Suprapubic skin (tissue), 4 donors: Measurements from ENCODE around the gene ZSCAN10. TPM values are rescaled to one million over a fixed set of nuclear protein-coding genes. Genes with fewer than 3 reads are reported as not detected.

Source experiments
- DNase-seq, 2 donors: peaks; one replicate each; pipeline ENCODE4 v3.0.0-alpha.2; 2019; ENCODE audit warnings: low spot score in 2 of 2
- H3K27ac ChIP-seq: fragments of 200-600 bp; sonication (generic); one replicate; pipeline ENCODE4 v1.5.1; 2019
- H3K27me3 ChIP-seq: fragments of 200-600 bp; sonication (generic); one replicate; pipeline ENCODE4 v1.5.1; 2019
- H3K36me3 ChIP-seq: fragments of 200-600 bp; sonication (generic); one replicate; pipeline ENCODE4 v1.5.1; 2019
- H3K4me1 ChIP-seq: fragments of 200-600 bp; sonication (generic); one replicate; pipeline ENCODE4 v1.5.1; 2019
- H3K4me3 ChIP-seq: fragments of 200-600 bp; sonication (generic); one replicate; pipeline ENCODE4 v1.5.1; 2019; ENCODE audit warnings: mild to moderate bottlenecking
- H3K9me3 ChIP-seq: fragments of 200-600 bp; sonication (generic); one replicate; pipeline ENCODE4 v1.5.1; 2019
- EP300 ChIP-seq: sonication (generic); formaldehyde crosslinking; IDR thresholded peaks from one replicate; pipeline ENCODE4 v1.6.1; 2017; ENCODE audit warnings: antibody characterized with exemption
- POLR2A ChIP-seq, 2 donors: fragments of 450-650 bp; IDR thresholded peaks; one replicate each; pipeline ENCODE4 v1.6.1; 2017; ENCODE audit warnings: antibody characterized with exemption in 2 of 2, mild to moderate bottlenecking in 2 of 2, moderate library complexity in 2 of 2
- POLR2AphosphoS5 ChIP-seq, 3 donors: sonication (generic); formaldehyde crosslinking; IDR thresholded peaks; one replicate each; pipeline ENCODE4 v1.6.1; 2017; ENCODE audit warnings: antibody characterized with exemption in 3 of 3
- WGBS: methylation state at CpG from one replicate; pipeline ENCODE4 v1.1.5; 2018; 5-methylcytosine and 5-hydroxymethylcytosine counted together
- total RNA-seq, 4 donors: library from RNA; depleted of rRNA; stranded (reverse); fragments of >200 nt; gene quantifications; one replicate each; pipeline ENCODE4 v1.1.0, GENCODE V29; 2016
- TF ChIP-seq, protein P1 (sequence below), 2 donors: fragments of 200-600 bp in 1 of 2; fragments of 450-650 bp in 1 of 2; sonication (generic) in 1 of 2; IDR thresholded peaks; one replicate each; pipeline ENCODE4 v1.5.1; 2016 to 2019; ENCODE audit warnings: antibody characterized with exemption in 2 of 2, mild to moderate bottlenecking in 1 of 2, moderate library complexity in 1 of 2

ZSCAN10 gene
- total RNA-seq, 4 donors from 2014 or later = not detected

DNA sequence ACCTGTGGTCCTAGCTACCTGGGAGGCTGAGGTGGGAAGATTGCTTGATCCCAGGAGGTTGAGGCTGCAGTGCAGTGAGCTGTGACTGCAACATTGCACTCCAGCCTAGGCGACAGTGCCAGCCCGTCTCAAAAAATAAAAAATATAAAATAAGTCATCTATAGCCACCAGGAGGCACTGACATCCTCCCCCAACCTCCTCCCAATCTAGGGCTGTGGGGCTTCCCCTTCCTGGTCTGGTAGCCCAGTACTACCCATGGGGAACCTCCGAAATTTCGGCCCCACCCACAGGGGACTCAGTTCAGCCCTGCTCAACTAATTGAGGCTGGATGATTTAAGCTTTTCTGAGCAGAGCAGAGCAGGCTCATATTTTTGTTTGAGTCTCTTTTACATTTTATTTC, 3.2 kb downstream of the ZSCAN10 start:
- Histone ChIP-seq H3K27me3 (peaks cover 18% of the 10 kb centered on the region), H3K4me3 (no peak overlapping the region), H3K27ac (no peak overlapping the region), H3K4me1 (peaks cover 14% of the 10 kb centered on the region), H3K9me3 (no peaks in the 10 kb centered on the region), H3K36me3 (no peaks in the 10 kb centered on the region)
- TF ChIP-seq POLR2A (IDR thresholded peaks at IDR 0.05) (no peak), EP300 (no peak), POLR2AphosphoS5 (IDR thresholded peaks at IDR 0.05) (no peak)
- TF ChIP-seq, protein P1, sequence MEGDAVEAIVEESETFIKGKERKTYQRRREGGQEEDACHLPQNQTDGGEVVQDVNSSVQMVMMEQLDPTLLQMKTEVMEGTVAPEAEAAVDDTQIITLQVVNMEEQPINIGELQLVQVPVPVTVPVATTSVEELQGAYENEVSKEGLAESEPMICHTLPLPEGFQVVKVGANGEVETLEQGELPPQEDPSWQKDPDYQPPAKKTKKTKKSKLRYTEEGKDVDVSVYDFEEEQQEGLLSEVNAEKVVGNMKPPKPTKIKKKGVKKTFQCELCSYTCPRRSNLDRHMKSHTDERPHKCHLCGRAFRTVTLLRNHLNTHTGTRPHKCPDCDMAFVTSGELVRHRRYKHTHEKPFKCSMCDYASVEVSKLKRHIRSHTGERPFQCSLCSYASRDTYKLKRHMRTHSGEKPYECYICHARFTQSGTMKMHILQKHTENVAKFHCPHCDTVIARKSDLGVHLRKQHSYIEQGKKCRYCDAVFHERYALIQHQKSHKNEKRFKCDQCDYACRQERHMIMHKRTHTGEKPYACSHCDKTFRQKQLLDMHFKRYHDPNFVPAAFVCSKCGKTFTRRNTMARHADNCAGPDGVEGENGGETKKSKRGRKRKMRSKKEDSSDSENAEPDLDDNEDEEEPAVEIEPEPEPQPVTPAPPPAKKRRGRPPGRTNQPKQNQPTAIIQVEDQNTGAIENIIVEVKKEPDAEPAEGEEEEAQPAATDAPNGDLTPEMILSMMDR (IDR thresholded peaks at IDR 0.05) = no peak
- 8% methylated on average over 4 of the region's 4 CpGs for WGBS
- DNase-seq = no peak

DNA sequence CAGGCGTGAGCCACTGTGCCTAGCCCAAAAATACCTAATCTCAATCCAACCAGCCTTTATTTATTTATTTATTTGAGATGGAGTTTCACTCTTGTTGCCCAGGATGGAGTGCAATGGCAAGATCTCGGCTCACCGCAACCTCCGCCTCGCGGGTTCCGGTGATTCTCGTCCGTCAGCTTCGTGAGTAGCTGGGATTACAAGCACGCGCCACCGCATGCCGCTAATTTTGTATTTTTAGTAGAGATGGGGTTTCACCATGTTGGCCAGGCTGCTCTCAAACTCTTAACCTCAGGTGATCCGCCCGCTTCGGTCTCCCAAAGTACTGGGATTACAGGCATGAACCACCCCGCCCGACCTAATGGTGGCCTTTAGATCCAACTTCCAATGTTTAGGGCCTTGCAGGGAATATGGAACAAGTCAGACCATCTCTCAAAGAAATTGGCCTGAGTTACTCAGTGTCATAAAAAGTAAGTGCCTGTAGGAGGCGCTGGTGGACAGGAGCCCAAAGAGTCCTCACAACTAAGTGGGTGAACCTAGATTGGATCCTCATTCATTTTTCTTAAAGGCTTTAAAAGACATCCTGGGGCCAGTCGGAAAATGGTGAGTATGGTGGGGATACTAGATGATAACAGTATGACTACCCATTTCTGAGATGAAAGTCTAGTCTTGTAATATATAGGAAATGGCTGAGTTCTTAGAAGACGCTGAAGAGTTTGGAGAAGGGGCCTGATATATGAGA, 4.6 kb downstream of the ZSCAN10 start:
- Histone ChIP-seq H3K27me3 (peaks cover 21% of the 10 kb centered on the region), H3K4me3 (no peak overlapping the region), H3K36me3 (no peaks in the 10 kb centered on the region), H3K9me3 (no peaks in the 10 kb centered on the region), H3K4me1 (peaks cover 3% of the 10 kb centered on the region), H3K27ac (no peak overlapping the region)
- 93% methylated on average over 22 of the region's 22 CpGs for WGBS
- TF ChIP-seq, protein P1 (IDR thresholded peaks at IDR 0.05) = peak in 1 of 2 donors; percentile 36
- no peak for TF ChIP-seq POLR2A (IDR thresholded peaks at IDR 0.05)
- DNase-seq = no peak

DNA sequence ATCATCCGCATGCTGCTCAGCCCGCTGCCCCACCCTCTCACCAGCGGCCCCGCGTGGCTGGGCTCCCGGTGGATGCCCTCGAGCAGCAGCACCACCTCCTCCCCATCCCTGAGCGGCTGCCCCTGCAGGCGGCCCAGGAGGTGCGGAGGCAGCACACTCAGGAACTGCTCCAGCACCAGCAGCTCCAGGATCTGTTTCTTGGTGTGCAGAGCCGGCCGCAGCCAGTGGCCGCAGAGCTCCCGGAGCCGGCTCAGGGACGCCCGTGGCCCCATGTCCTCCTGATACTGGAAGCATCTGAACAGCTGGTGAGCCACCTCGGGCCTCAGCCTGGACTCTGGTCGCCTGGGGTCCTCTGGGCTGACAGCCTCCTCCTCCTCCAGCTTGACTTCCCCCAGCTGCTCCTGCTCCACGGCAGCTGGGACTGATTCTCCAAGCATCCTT, 6.6 kb downstream of the ZSCAN10 start:
- peaks cover 7% of the 10 kb centered on the region for H3K4me1 ChIP-seq

DNA sequence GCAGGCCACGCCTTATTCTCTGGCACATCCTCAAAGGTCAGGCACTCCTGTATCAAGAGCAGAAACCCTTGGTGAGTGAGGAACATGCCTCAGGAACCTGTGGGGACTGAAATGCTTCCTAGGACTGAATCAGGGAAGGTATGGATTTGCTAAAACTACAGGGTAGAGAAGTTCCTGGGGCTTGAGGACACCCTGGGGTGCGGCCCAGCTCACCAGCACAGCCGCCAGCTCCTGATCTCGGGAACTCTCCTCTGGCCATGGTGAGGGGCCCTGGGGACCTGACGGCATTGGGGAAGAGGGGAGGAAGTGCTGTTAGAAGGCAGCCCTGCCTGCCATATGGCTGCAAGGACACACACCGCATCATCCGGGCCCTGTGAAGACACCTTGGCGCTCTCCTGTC, 7.5 kb downstream of the ZSCAN10 start:
- Histone ChIP-seq H3K4me1 (peaks cover 13% of the 10 kb centered on the region), H3K27ac (no peak overlapping the region), H3K27me3 (peaks cover 21% of the 10 kb centered on the region), H3K36me3 (no peaks in the 10 kb centered on the region), H3K4me3 (no peak overlapping the region), H3K9me3 (no peaks in the 10 kb centered on the region)
- TF ChIP-seq EP300 (no peak), POLR2AphosphoS5 (IDR thresholded peaks at IDR 0.05) (no peak), POLR2A (IDR thresholded peaks at IDR 0.05) (no peak)
- TF ChIP-seq, protein P1 (IDR thresholded peaks at IDR 0.05) = no peak
- WGBS = 73% methylated on average over 6 of the region's 8 CpGs
- no peak for DNase-seq

More for the DNA sequence above, 6.6 kb downstream of the ZSCAN10 start:
- Histone ChIP-seq H3K27me3 (peaks cover 21% of the 10 kb centered on the region), H3K9me3 (no peaks in the 10 kb centered on the region), H3K4me3 (no peak overlapping the region), H3K27ac (no peak overlapping the region), H3K36me3 (no peaks in the 10 kb centered on the region)
- TF ChIP-seq, protein P1 (IDR thresholded peaks at IDR 0.05) = no peak
- no peak for TF ChIP-seq EP300
- TF ChIP-seq POLR2AphosphoS5 (IDR thresholded peaks at IDR 0.05) = no peak
- no peak for TF ChIP-seq POLR2A (IDR thresholded peaks at IDR 0.05)
- 65% methylated on average over 14 of the region's 20 CpGs for WGBS
- no peak for DNase-seq

DNA sequence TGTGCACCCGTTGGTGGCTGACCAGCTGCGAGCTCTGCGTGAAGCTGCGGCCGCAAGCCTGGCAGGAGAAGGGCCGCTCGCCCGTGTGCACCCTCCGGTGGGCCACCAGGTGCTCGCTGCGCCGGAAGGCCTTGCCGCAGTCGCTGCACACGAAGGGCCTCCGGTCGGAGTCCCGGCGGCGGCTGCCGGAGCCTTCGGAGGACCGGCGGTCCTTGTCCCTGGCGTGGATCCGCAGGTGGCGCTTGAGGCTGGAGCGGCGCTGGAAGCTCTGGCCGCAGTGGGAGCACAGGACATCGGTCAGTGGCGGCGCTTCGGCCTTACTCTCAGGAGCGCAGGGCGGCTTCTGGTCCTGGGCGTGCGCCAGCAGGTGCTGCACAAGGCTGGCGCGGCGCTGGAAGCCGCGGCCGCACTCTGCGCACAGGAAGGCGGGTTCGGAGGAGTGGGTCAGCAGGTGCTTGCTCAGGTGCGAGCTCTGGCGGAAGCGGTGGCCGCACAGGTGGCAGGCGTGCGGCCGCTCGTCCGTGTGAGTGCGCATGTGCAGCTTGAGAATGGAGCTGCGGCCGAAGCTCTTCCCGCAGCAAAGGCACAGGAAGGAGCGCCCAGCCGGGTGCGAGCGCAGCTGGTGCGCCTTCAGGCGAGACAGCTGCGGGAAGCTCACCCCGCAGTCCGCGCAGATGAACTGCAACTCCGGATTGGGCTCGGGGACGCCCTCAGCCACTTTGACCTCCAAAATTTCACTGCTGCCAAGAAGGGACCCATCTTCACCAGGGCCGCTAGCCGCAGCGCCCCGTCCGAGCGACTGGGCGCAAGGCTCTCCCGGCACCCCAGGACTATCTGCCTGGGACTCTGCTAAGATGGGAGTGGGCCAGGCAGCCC, 9.1 kb downstream of the ZSCAN10 start:
- WGBS = 97% methylated on average over 48 of the region's 81 CpGs

More for the DNA sequence above, 9.1 kb downstream of the ZSCAN10 start:
- H3K4me3 ChIP-seq = no peak overlapping the region
- DNase-seq = no peak
- H3K27ac ChIP-seq = no peak overlapping the region
- H3K27me3 ChIP-seq = peaks cover 21% of the 10 kb centered on the region
- H3K36me3 ChIP-seq = no peaks in the 10 kb centered on the region
- peaks cover 11% of the 10 kb centered on the region for H3K4me1 ChIP-seq
- no peaks in the 10 kb centered on the region for H3K9me3 ChIP-seq
- TF ChIP-seq, protein P1 (IDR thresholded peaks at IDR 0.05) = no peak
- no peak for TF ChIP-seq POLR2A (IDR thresholded peaks at IDR 0.05)
- TF ChIP-seq EP300 = no peak
- TF ChIP-seq POLR2AphosphoS5 (IDR thresholded peaks at IDR 0.05) = no peak
